ENCODE data around the gene OR3A2.

DNA sequence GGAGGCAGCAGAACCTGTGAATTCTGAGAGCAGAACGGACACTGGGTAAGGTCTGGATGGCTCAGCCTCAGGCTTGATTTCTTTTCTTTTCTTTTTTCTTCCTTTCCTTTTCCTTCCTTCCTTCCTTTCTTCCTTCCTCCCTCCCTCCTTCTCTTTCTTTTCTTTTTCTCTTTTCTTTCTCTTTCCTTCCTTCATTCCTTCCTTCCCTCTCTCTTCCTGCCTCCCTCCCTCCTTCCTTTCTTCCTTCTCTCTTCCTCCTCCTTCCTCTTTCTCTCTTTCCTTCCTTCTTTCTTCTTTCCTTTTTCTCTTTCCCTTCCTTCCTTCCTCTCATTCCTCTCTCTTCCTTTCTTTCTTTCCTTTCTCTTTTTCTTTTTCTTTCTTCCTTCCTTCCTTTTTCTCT lies 125.9 kb downstream of the OR3A2 start:
- TF ChIP-seq, protein P1, sequence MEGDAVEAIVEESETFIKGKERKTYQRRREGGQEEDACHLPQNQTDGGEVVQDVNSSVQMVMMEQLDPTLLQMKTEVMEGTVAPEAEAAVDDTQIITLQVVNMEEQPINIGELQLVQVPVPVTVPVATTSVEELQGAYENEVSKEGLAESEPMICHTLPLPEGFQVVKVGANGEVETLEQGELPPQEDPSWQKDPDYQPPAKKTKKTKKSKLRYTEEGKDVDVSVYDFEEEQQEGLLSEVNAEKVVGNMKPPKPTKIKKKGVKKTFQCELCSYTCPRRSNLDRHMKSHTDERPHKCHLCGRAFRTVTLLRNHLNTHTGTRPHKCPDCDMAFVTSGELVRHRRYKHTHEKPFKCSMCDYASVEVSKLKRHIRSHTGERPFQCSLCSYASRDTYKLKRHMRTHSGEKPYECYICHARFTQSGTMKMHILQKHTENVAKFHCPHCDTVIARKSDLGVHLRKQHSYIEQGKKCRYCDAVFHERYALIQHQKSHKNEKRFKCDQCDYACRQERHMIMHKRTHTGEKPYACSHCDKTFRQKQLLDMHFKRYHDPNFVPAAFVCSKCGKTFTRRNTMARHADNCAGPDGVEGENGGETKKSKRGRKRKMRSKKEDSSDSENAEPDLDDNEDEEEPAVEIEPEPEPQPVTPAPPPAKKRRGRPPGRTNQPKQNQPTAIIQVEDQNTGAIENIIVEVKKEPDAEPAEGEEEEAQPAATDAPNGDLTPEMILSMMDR (IDR thresholded peaks at IDR 0.05) = no peak
- TF ChIP-seq POLR2AphosphoS5 (IDR thresholded peaks at IDR 0.05) = no peak
- no peak for TF ChIP-seq POLR2A (IDR thresholded peaks at IDR 0.05)
